ENCODE measurements around the gene LLGL1.

Gene LLGL1

GRCh38 chr17:18246880-18247612, 21.6 kb downstream of the LLGL1 start (continued):
- no peak for TF ChIP-seq ZFP30 (CRISPR knock-in tag; IDR thresholded peaks at IDR 0.05)
- TF ChIP-seq ZC3H10 (CRISPR knock-in tag; IDR thresholded peaks at IDR 0.05), result no peak
- no peak for TF ChIP-seq ZNF8 (CRISPR knock-in tag; IDR thresholded peaks at IDR 0.05)
- no peak for TF ChIP-seq ISL1 (CRISPR knock-in tag; IDR thresholded peaks at IDR 0.05)
- TF ChIP-seq TOX (CRISPR knock-in tag; IDR thresholded peaks at IDR 0.05; ENCODE audit: borderline replicate concordance), result no peak
- TF ChIP-seq CREB5 (CRISPR knock-in tag; IDR thresholded peaks at IDR 0.05; ENCODE audit: low read depth), result no peak
- TF ChIP-seq RARB (CRISPR knock-in tag; IDR thresholded peaks at IDR 0.05), result no peak

- no peak for ATAC-seq
- TF ChIP-seq ARNTL (CRISPR knock-in tag; IDR thresholded peaks at IDR 0.05; ENCODE audit: borderline replicate concordance, low read depth) (no peak), CREB5 (CRISPR knock-in tag; IDR thresholded peaks at IDR 0.05; ENCODE audit: low read depth) (no peak), TOX (CRISPR knock-in tag; IDR thresholded peaks at IDR 0.05; ENCODE audit: borderline replicate concordance) (no peak), ZNF565 (CRISPR knock-in tag; conservative IDR thresholded peaks at IDR 0.05; ENCODE audit: low read depth) (no peak), OSR1 (CRISPR knock-in tag; IDR thresholded peaks at IDR 0.05) (no peak), ZFP3 (CRISPR knock-in tag; IDR thresholded peaks at IDR 0.05) (no peak), PPARA (CRISPR knock-in tag; IDR thresholded peaks at IDR 0.05; ENCODE audit: borderline replicate concordance) (no peak), GLIS3 (CRISPR knock-in tag; IDR thresholded peaks at IDR 0.05) (no peak), RARB (CRISPR knock-in tag; IDR thresholded peaks at IDR 0.05) (no peak), TCF4 (CRISPR knock-in tag; IDR thresholded peaks at IDR 0.05; ENCODE audit: borderline replicate concordance) (no peak), ZC3H10 (CRISPR knock-in tag; IDR thresholded peaks at IDR 0.05) (no peak), ZNF70 (CRISPR knock-in tag; IDR thresholded peaks at IDR 0.05) (no peak), BACH2 (CRISPR knock-in tag; IDR thresholded peaks at IDR 0.05; ENCODE audit: borderline replicate concordance) (no peak), ZFP30 (CRISPR knock-in tag; IDR thresholded peaks at IDR 0.05) (no peak), CSDC2 (CRISPR knock-in tag; IDR thresholded peaks at IDR 0.05) (no peak)
- TF ChIP-seq, protein P1, sequence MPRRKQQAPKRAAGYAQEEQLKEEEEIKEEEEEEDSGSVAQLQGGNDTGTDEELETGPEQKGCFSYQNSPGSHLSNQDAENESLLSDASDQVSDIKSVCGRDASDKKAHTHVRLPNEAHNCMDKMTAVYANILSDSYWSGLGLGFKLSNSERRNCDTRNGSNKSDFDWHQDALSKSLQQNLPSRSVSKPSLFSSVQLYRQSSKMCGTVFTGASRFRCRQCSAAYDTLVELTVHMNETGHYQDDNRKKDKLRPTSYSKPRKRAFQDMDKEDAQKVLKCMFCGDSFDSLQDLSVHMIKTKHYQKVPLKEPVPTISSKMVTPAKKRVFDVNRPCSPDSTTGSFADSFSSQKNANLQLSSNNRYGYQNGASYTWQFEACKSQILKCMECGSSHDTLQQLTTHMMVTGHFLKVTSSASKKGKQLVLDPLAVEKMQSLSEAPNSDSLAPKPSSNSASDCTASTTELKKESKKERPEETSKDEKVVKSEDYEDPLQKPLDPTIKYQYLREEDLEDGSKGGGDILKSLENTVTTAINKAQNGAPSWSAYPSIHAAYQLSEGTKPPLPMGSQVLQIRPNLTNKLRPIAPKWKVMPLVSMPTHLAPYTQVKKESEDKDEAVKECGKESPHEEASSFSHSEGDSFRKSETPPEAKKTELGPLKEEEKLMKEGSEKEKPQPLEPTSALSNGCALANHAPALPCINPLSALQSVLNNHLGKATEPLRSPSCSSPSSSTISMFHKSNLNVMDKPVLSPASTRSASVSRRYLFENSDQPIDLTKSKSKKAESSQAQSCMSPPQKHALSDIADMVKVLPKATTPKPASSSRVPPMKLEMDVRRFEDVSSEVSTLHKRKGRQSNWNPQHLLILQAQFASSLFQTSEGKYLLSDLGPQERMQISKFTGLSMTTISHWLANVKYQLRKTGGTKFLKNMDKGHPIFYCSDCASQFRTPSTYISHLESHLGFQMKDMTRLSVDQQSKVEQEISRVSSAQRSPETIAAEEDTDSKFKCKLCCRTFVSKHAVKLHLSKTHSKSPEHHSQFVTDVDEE (CRISPR knock-in tag; IDR thresholded peaks at IDR 0.05), result no peak
- TF ChIP-seq, protein P2, sequence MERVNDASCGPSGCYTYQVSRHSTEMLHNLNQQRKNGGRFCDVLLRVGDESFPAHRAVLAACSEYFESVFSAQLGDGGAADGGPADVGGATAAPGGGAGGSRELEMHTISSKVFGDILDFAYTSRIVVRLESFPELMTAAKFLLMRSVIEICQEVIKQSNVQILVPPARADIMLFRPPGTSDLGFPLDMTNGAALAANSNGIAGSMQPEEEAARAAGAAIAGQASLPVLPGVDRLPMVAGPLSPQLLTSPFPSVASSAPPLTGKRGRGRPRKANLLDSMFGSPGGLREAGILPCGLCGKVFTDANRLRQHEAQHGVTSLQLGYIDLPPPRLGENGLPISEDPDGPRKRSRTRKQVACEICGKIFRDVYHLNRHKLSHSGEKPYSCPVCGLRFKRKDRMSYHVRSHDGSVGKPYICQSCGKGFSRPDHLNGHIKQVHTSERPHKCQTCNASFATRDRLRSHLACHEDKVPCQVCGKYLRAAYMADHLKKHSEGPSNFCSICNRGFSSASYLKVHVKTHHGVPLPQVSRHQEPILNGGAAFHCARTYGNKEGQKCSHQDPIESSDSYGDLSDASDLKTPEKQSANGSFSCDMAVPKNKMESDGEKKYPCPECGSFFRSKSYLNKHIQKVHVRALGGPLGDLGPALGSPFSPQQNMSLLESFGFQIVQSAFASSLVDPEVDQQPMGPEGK (CRISPR knock-in tag; IDR thresholded peaks at IDR 0.05; ENCODE audit: borderline replicate concordance), result no peak
- TF ChIP-seq, protein P3, sequence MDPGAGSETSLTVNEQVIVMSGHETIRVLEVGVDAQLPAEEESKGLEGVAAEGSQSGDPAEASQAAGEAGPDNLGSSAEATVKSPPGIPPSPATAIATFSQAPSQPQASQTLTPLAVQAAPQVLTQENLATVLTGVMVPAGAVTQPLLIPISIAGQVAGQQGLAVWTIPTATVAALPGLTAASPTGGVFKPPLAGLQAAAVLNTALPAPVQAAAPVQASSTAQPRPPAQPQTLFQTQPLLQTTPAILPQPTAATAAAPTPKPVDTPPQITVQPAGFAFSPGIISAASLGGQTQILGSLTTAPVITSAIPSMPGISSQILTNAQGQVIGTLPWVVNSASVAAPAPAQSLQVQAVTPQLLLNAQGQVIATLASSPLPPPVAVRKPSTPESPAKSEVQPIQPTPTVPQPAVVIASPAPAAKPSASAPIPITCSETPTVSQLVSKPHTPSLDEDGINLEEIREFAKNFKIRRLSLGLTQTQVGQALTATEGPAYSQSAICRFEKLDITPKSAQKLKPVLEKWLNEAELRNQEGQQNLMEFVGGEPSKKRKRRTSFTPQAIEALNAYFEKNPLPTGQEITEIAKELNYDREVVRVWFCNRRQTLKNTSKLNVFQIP (CRISPR knock-in tag; IDR thresholded peaks at IDR 0.05; ENCODE audit: borderline replicate concordance, low read depth), result no peak
Measured at GRCh38 chr17:18247613-18248001, 22.2 kb downstream of the LLGL1 start.

GRCh38 chr17:18248300-18248731, 22.9 kb downstream of the LLGL1 start:
- ATAC-seq, result peak; percentile 86
- no peak for TF ChIP-seq BACH2 (CRISPR knock-in tag; IDR thresholded peaks at IDR 0.05; ENCODE audit: borderline replicate concordance)
- no peak for TF ChIP-seq ZC3H10 (CRISPR knock-in tag; IDR thresholded peaks at IDR 0.05)
- TF ChIP-seq, protein P2 (CRISPR knock-in tag; IDR thresholded peaks at IDR 0.05; ENCODE audit: borderline replicate concordance), result no peak
- no peak for TF ChIP-seq SNAI2 (CRISPR knock-in tag; IDR thresholded peaks at IDR 0.05)
- TF ChIP-seq ESRRG (CRISPR knock-in tag; IDR thresholded peaks at IDR 0.05), result no peak
- TF ChIP-seq OSR1 (CRISPR knock-in tag; IDR thresholded peaks at IDR 0.05), result no peak
- TF ChIP-seq ZFP30 (CRISPR knock-in tag; IDR thresholded peaks at IDR 0.05), result no peak
- TF ChIP-seq ZNF8 (CRISPR knock-in tag; IDR thresholded peaks at IDR 0.05), result no peak
- no peak for TF ChIP-seq ISL1 (CRISPR knock-in tag; IDR thresholded peaks at IDR 0.05)
- no peak for TF ChIP-seq CSRNP3 (CRISPR knock-in tag; IDR thresholded peaks at IDR 0.05)
